Hypothalamus (tissue), 51 donors: ENCODE results near the gene ZNF562.

Source experiments
- DNase-seq, 51 donors: peaks; one replicate each; lab custom pipeline; 2025; lab: John Stamatoyannopoulos, UW

ZNF562 gene

DNA sequence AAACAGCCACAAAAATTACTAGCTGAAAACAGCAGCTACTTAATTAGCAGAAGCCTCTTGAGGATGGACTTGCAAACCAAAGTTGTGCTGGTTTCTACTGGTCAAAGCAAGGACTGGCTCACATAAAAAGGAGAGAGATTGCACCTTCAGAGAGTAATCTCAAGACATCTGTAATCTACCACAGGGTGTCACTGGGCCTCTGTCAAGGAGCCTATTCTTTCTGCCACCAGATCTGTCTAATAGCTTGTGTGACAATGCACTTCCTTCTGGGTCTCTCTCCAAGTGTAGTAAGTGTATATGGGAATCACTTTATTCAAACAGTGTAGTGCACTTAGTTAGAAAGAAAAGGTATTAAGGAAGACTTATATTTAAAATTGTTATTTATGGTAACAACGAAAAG is 29.4 kb downstream of the ZNF562 start:
- DNase-seq = no peak

DNA sequence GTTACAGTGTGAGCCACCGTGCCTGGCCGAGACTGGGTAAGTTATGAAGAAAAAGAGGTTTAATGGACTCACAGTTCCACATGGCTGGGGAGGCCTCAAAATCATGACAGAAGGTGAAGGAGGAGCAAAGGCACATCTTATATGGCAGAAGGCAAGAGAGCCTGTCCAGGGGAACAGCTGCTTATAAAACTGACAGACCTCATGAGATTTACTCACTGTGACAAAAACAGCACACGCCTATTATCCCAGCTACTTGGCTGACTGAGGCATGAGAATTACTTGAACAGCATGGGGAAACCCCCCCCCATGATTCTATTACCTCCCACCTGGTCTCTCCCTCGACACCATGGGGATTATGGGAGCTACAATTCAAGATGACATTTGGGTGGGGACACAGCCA is 30.4 kb downstream of the ZNF562 start:
- DNase-seq = no peak

DNA sequence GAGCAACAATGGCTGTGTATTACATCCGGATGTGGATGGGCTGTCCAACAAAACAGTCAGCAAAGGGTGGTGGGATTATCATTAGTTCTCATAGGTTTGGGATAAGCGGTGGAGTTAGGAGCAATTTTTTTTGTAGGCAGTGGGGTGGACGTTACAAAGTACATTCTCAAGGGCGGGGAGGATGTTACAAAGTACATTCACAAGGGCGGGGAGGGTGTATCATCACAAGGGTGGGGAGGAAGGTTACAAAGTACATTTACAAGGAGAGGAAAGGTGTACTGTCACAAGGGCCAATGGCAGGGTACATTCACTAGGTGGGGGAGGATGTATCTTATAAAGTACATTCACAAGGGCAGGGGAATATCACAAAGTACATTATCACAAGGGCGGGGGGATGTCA is 33.1 kb downstream of the ZNF562 start:
- DNase-seq = no peak

DNA sequence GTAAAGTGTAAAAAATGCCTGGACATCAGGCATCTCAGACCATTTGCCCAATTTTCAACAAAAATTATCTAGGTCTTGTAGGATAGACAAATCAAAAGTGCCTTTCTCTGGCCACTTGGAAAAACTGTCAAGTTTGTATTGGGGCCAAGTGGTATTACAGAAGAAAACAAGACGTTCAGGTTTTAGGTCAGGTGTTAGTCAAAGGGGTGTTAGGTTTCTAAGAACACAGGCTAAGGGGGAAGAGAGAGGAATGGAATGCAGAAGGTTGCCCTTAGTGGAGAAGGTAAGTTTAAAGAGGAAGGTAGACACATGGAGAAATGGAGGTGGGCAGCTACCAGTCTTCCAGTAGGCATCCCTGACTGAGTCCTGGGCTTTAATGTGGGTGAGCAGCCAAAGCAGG is 33.9 kb downstream of the ZNF562 start:
- DNase-seq = no peak

DNA sequence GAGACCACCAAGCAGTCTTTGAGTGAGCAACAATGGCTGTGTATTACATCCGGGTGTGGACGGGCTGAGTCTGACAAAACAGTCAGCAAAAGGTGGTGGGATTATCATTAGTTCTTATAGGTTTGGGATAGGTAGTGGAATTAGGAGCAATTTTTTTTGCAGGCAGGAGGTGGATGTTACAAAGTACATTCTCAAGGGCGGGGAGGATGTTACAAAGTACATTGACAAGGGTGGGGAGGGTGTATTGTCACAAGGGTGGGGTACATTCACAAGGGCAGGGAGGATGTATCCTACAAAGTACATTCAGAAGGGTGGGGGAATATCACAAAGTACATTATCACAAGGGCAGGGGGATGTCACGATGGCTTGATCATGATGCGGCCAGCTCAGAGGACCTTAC is 38.9 kb downstream of the ZNF562 start:
- DNase-seq = no peak

DNA sequence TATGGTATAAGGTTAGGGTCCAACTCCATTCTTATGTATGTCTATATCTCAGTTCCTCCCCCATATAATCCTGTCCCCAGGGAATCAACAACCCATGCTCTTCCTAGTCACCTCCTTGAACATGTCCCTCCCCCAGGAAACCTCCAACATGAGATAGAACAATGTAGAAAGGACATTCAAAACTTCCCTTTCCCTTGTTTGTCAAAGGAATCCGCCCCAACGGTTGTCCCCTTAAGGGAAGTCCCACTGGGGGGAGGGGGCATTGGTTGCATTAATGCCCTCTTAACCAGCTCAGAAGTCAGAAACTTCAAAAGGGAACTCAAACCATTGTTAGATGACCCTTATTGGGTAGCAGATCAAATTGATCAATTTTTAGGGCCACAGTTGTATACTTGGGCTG is 47.0 kb downstream of the ZNF562 start:
- no peak for DNase-seq

DNA sequence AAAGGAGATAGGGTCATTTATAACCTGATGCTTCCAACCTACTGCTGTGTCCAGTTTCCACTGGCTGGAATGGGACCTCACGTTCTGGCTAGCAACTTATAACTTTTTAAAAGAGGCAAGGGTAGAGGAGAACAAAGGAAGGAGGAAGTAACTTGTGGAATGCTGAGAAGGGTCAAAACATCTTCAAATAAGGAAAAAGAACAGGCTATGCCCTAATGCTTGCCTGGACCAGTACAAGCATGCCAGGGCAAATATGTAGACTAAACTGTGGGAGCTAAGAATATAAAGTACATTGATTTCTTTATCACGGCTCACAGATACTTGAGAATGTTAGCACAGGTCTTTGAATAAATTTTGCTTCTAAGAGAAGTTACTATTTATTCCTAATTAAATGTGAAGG is 52.4 kb downstream of the ZNF562 start:
- no peak for DNase-seq

DNA sequence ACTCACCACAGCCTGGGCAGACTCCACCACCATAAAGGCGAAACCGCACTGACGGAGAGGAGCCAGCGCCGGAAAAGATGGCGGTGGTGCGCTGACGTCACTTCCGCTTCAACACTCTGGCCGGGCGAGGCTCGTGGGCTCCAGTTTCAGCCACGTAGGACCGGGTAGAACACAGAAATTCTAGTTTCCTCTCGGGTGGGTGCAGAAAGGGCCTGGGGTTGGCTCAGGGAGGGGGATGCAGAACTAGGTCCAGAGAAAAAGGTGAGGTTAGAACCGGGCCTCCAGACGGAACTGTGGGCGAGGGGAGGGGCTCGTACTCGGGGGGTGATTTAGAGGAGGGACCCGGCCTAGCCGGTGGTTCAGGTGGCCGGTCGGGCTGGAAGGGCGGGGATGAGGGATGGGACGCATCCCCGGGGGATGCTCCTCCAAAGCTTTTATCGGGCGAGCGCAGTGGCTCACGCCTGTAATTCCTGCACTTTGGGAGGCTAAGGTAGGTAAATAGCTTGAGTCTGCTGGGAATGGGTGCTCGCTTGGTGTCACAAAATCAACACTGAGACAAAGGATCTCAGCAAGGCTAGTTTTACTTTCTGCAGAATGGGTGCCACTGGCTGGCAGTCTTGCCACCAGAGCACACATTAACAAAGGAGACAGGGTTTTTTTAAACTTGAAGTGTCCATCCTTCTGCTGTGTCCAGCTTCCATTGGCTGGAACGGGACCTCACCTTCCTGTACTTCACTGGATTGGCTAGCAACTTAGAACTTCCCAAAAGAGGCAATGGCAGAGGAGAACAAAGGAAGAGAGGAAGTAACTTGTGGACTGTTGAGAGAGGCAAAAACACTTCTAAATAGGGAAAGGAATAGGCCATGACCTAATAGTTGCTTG is 53.5 kb downstream of the ZNF562 start, which contains the start of gene ZNF561:
TSS of gene ZNF561 (minus strand) at position 77 of the 882 bp plus-strand sequence. CDS start 1,776 bp downstream, outside the sequence.
- peak; percentile 53 to 99 (median 81) for DNase-seq

DNA sequence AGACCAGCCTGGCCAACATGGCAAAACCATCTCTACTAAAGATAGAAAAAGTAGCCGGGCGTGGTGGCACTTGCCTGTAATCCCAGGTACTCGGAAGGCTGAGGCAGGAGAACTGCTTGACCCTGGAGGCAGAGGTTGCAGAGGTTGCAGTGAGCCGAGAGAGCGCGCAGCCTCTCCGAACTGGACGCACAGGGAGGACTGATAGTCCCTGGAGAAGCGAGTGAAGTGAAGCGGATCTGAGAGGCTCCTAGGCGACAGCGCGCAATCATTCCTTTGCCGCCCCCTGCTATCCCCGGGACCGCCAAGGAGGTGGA is 54.1 kb downstream of the ZNF562 start:
- DNase-seq = no peak

DNA sequence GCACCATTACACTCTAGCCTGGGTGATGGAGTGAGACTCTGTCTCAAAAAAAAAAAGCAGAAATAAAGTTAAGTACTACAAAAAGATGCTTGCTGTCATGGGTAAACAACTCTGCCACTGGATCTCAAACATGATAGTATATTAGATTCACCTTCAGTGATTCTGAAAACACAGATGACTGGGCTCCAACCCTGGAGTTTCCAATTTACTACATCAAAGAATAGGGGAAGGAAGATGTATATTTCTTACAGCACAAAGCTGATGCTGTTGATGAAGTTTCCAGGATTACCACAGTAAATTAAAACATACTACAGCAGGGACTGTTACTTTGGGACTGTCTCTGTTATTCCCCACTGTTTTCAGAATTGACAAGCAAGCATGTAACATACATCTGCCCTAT is 59.1 kb downstream of the ZNF562 start:
- DNase-seq = no peak

DNA sequence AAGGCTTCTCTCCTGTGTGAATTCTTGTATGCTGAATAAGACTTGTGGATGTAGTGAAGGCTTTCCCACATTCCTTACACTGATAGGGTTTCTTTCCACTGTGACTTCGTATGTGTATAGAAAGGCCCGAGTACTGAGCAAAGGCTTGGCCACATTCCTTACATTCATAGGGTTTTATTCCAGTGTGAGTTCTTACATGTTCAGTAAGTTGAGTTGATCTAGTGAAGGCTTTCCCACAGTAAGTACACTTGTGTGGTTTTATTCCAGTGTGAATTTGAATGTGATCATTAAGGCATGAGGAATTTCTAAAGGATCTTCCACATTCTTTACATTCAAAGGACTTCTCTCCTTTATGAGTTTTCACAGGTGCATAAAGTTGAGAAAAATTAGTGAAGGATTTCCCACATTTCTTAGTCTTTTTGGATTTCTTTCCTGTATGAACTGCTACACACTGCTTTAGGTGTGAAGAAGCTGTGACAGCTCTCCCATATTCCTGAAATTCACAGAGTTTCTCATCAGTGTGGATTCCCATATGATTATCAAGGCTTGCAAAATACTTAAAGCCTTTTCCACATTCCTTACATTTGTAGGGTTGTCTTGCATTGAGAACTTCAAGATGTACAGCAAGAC is 64.3 kb downstream of the ZNF562 start:
- DNase-seq = no peak

DNA sequence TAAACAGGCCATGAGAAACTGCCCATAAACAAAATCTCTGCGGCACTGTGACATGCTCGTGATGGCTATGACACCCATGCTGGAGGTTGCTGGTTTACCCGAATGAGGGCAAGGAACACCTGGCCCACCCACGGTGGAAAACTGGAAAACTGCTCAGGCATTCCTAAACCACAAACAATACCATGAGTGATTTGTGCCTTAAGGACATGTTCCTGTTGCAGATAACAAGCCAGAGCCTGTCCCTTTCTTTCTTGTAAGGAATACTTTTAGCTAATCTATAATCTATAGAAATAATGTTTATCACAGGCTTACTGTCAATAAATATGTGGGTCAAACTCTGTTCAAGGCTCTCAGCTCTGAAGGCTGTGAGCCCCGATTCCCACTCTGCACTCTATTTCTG is 66.0 kb downstream of the ZNF562 start:
- DNase-seq = no peak

DNA sequence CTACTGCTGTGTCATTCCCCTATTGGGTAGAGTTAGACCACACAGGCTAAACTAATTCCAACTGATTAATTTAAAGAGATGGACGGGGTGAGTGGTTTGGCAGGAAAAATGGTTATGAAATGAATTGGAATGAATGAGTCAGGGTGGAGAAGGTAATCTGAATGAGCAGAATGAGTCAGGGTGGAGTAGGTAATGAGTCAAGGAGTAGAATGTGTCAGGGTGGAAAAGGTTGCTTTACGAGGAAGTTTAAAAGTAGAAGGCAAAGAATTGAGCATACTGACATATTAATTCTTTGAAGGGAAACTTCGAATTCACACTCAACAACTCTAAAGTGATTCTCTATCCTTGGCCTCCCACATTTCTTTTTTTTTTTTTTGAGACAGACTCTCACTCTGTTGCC is 77.9 kb downstream of the ZNF562 start:
- no peak for DNase-seq
